Stimulated activated CD8-positive, alpha-beta memory T cell treated with anti-CD3 and anti-CD28 coated beads, Interleukin-4, amount 100 ng/mL, for 24 hours (primary cell): ENCODE data around the gene HCRTR1.
A peak's percentile ranks its signal among the peaks of the same experiment; 100 is the strongest.

Experiments
- DNase-seq: peaks from one replicate; pipeline ENCODE4 v3.0.0-alpha.2; 2020; ENCODE audit warnings: low read depth

Gene HCRTR1

GRCh38 chr1:31626223-31627207 lies 9.0 kb downstream of the HCRTR1 start:
- DNase-seq = no peak

GRCh38 chr1:31627301-31627929 lies 9.9 kb downstream of the HCRTR1 start:
- DNase-seq = no peak

GRCh38 chr1:31627930-31628559 lies 10.6 kb downstream of the HCRTR1 start:
- no peak for DNase-seq

- no peak for DNase-seq
Observed at GRCh38 chr1:31628931-31629556, 11.6 kb downstream of the HCRTR1 start.

GRCh38 chr1:31632649-31633048 lies 15.2 kb downstream of the HCRTR1 start:
- DNase-seq = no peak

GRCh38 chr1:31633117-31633516 lies 15.6 kb downstream of the HCRTR1 start:
- DNase-seq = peak; percentile 7

GRCh38 chr1:31637915-31638673 lies 20.6 kb downstream of the HCRTR1 start:
- DNase-seq = no peak

GRCh38 chr1:31639543-31639942 lies 22.1 kb downstream of the HCRTR1 start:
- no peak for DNase-seq

- DNase-seq = no peak
Observed at GRCh38 chr1:31640179-31640578, 22.7 kb downstream of the HCRTR1 start.

GRCh38 chr1:31640964-31641363 lies 23.5 kb downstream of the HCRTR1 start:
- DNase-seq = no peak

- DNase-seq = no peak
Observed at GRCh38 chr1:31642366-31642765, 24.9 kb downstream of the HCRTR1 start.

- no peak for DNase-seq
Observed at GRCh38 chr1:31642897-31643296, 25.4 kb downstream of the HCRTR1 start.

- DNase-seq = no peak
Observed at GRCh38 chr1:31643976-31644559, 26.6 kb downstream of the HCRTR1 start.

- DNase-seq = peak; percentile 98
Observed at GRCh38 chr1:31644560-31645273, 27.2 kb downstream of the HCRTR1 start, which contains the start of gene PEF1. Gene PEF1, minus strand, starts transcription at chr1:31644876. Its CDS starts 12 bp downstream, at chr1:31644864.

- no peak for DNase-seq
Observed at GRCh38 chr1:31645274-31645568, 27.7 kb downstream of the HCRTR1 start.

GRCh38 chr1:31646259-31646960 lies 28.9 kb downstream of the HCRTR1 start:
- no peak for DNase-seq

- DNase-seq = no peak
Observed at GRCh38 chr1:31647106-31647505, 29.6 kb downstream of the HCRTR1 start.

- DNase-seq = no peak
Observed at GRCh38 chr1:31648190-31648589, 30.7 kb downstream of the HCRTR1 start.

GRCh38 chr1:31648641-31649357 lies 31.3 kb downstream of the HCRTR1 start:
- DNase-seq = no peak
